Lung (tissue), 12 donors: Measurements from ENCODE around the gene NFKB1. TPM values are rescaled to one million over a fixed set of nuclear protein-coding genes. Genes with fewer than 3 reads are reported as not detected.

Experiments used
- ATAC-seq: fragments of 200-7000 bp; cut with Tn5 transposase; one replicate; pipeline ENCODE4 v1.9.1; 2020; ENCODE audit warnings: moderate number of reproducible peaks; ENCODE audit not compliant: insufficient read depth, low FRiP score
- DNase-seq, 3 donors: peaks; one replicate each; pipeline ENCODE4 v3.0.0-alpha.2; 2013 to 2017
- H3K27ac ChIP-seq, 2 donors: one replicate each; pipeline ENCODE4 v1.5.1; 2013; ENCODE audit warnings: mild to moderate bottlenecking in 2 of 2, moderate library complexity in 2 of 2, control low read depth in 1 of 2, inconsistent platforms in 1 of 2, low read depth in 1 of 2, low read length in 1 of 2
- H3K27me3 ChIP-seq, 3 donors: one replicate each; pipeline ENCODE4 v1.5.1; 2013; ENCODE audit warnings: low read length in 2 of 3; ENCODE audit not compliant: control insufficient read depth in 3 of 3, insufficient read depth in 3 of 3
- H3K36me3 ChIP-seq, 4 donors: one replicate each; pipeline ENCODE4 v1.5.1; 2013; ENCODE audit warnings: low read length in 4 of 4, mild to moderate bottlenecking in 1 of 4, moderate library complexity in 1 of 4; ENCODE audit not compliant: control insufficient read depth in 4 of 4, insufficient read depth in 4 of 4
- H3K4me1 ChIP-seq, 5 donors: one replicate each; pipeline ENCODE4 v1.5.1; 2013; ENCODE audit warnings: low read length in 5 of 5, mild to moderate bottlenecking in 2 of 5, moderate library complexity in 1 of 5; ENCODE audit not compliant: control insufficient read depth in 5 of 5, insufficient read depth in 5 of 5
- H3K4me3 ChIP-seq: one replicate; pipeline ENCODE4 v1.5.1; 2013; ENCODE audit warnings: mild to moderate bottlenecking, control low read depth, moderate library complexity
- H3K9ac ChIP-seq, 2 donors: one replicate each; pipeline ENCODE4 v1.5.1; 2013; ENCODE audit warnings: low read length in 2 of 2, control low read depth in 1 of 2; ENCODE audit not compliant: insufficient read depth in 1 of 2
- H3K9me3 ChIP-seq, 4 donors: one replicate each; pipeline ENCODE4 v1.5.1; 2013; ENCODE audit warnings: low read length in 3 of 4, mild to moderate bottlenecking in 1 of 4, moderate library complexity in 1 of 4; ENCODE audit not compliant: control insufficient read depth in 4 of 4, insufficient read depth in 3 of 4
- CTCF ChIP-seq: IDR thresholded peaks from 2 replicates; pipeline ENCODE4 v1.5.1; 2012; ENCODE audit warnings: mild to moderate bottlenecking; ENCODE audit errors: control extremely low read depth, extremely low read depth
- WGBS, 2 donors: extraction: QIAGEN DNeasy Blood & Tissue Kit; methylation state at CpG; one replicate each; pipeline ENCODE4 v1.1.7; 2013; 5-methylcytosine and 5-hydroxymethylcytosine counted together
- polyA plus RNA-seq, 2 donors: library from polyadenylated mRNA; stranded (reverse); fragments of 200-250 nt; gene quantifications; one replicate each; pipeline ENCODE4 v1.2.1, GENCODE V29; 2013
- total RNA-seq, 2 donors: library from RNA; depleted of rRNA in 1 of 2; stranded (reverse); fragments of >200 nt in 1 of 2; gene quantifications; one replicate each; pipeline ENCODE4 v1.2.1, GENCODE V29; 2014 to 2021
- donor health status: control.
- donor health status: control.
- donor health status: Bipolar disorder and iron deficiency.
- donor health status: healthy.
- donor health status: DM: yes; HTN: yes; CAD: no.

Gene NFKB1
- total and polyA plus RNA-seq, 4 donors: 12.3 to 66.0 (median 56.7) TPM

GRCh38 chr4:102454268-102454667 is 46.9 kb upstream of the NFKB1 start:
- H3K4me3 ChIP-seq: no peak overlapping the region

GRCh38 chr4:102454981-102455685 is 46.0 kb upstream of the NFKB1 start:
- DNase-seq (peak; percentile 46 to 85 (median 72)), ATAC-seq (no peak)
- no peak overlapping the region for H3K4me3 ChIP-seq
- H3K36me3 ChIP-seq: no peaks in the 10 kb centered on the region
- no peaks in the 10 kb centered on the region for H3K9me3 ChIP-seq
- 91 to 96% methylated on average over 9 of the region's 9 CpGs for WGBS, 2 donors
- no peak overlapping the region for H3K9ac ChIP-seq
- H3K27me3 ChIP-seq: no peaks in the 10 kb centered on the region
- H3K27ac ChIP-seq: no peak overlapping the region
- no peak for TF ChIP-seq CTCF
- H3K4me1 ChIP-seq: peaks cover 0 to 15% (median 0%) of the 10 kb centered on the region in 5 donors

More at GRCh38 chr4:102454268-102454667, 46.9 kb upstream of the NFKB1 start:
- Histone ChIP-seq H3K36me3 (no peaks in the 10 kb centered on the region), H3K27me3 (no peaks in the 10 kb centered on the region), H3K9ac (no peak overlapping the region), H3K4me1 (peaks cover 0 to 15% (median 0%) of the 10 kb centered on the region in 5 donors), H3K9me3 (no peaks in the 10 kb centered on the region), H3K27ac (no peak overlapping the region)
- ATAC-seq: no peak
- WGBS, 2 donors: 14 to 45% methylated on average over 1 of the region's 1 CpG
- DNase-seq: no peak
- TF ChIP-seq CTCF: no peak

- H3K4me1 ChIP-seq: peaks cover 0 to 15% (median 0%) of the 10 kb centered on the region in 5 donors
- 72 to 74% methylated on average over 3 of the region's 3 CpGs for WGBS, 2 donors
- H3K36me3 ChIP-seq: no peaks in the 10 kb centered on the region
- no peak for TF ChIP-seq CTCF
- no peak overlapping the region for H3K4me3 ChIP-seq
- DNase-seq: no peak
- H3K27me3 ChIP-seq: no peaks in the 10 kb centered on the region
- no peak overlapping the region for H3K27ac ChIP-seq
- no peak for ATAC-seq
- no peak overlapping the region for H3K9ac ChIP-seq
- peaks cover 0 to 4% (median 0%) of the 10 kb centered on the region in 4 donors for H3K9me3 ChIP-seq
Observed at GRCh38 chr4:102455750-102456149, 45.4 kb upstream of the NFKB1 start.
